Ovary (tissue), 3 donors: ENCODE results near the gene GOPC.

ENCODE experiments used
- POLR2A ChIP-seq: fragments of 450-650 bp; IDR thresholded peaks from one replicate; pipeline ENCODE4 v1.6.1; 2017; ENCODE audit warnings: antibody characterized with exemption, mild to moderate bottlenecking, moderate library complexity
- TF ChIP-seq, protein P1 (sequence below), 3 donors: fragments of 450-650 bp in 2 of 3; fragments of 200-600 bp in 1 of 3; IDR thresholded peaks; one replicate each; pipeline versions ENCODE4 v1.5.1 to v1.8.0; 2016 to 2022; ENCODE audit warnings: antibody characterized with exemption in 3 of 3, mild to moderate bottlenecking in 1 of 3
- donor health status: DM: no; HTN: no; CAD: no.

- TF ChIP-seq, protein P1, sequence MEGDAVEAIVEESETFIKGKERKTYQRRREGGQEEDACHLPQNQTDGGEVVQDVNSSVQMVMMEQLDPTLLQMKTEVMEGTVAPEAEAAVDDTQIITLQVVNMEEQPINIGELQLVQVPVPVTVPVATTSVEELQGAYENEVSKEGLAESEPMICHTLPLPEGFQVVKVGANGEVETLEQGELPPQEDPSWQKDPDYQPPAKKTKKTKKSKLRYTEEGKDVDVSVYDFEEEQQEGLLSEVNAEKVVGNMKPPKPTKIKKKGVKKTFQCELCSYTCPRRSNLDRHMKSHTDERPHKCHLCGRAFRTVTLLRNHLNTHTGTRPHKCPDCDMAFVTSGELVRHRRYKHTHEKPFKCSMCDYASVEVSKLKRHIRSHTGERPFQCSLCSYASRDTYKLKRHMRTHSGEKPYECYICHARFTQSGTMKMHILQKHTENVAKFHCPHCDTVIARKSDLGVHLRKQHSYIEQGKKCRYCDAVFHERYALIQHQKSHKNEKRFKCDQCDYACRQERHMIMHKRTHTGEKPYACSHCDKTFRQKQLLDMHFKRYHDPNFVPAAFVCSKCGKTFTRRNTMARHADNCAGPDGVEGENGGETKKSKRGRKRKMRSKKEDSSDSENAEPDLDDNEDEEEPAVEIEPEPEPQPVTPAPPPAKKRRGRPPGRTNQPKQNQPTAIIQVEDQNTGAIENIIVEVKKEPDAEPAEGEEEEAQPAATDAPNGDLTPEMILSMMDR (IDR thresholded peaks at IDR 0.05): no peak
- no peak for TF ChIP-seq POLR2A
Observed at GRCh38 chr6:117546674-117547073, 55.6 kb downstream of the GOPC start.
